ENCODE measurements around the gene KRT6C.

The KRT6C gene

GRCh38 chr12:52426034-52426433 lies 47.6 kb downstream of the KRT6C start:
- no peak for DNase-seq (ENCODE audit: low read depth)
- no peak for TF ChIP-seq CTCF (IDR thresholded peaks at IDR 0.05; ENCODE audit: insufficient read depth, low read depth, low read length, missing control alignments)

GRCh38 chr12:52425466-52425865 lies 48.1 kb downstream of the KRT6C start:
- DNase-seq (ENCODE audit: low read depth): no peak
- no peak for TF ChIP-seq CTCF (IDR thresholded peaks at IDR 0.05; ENCODE audit: insufficient read depth, low read depth, low read length, missing control alignments)
- H3K4me3 ChIP-seq (ENCODE audit: low read depth, low read length): no peak overlapping the region

More at GRCh38 chr12:52426034-52426433, 47.6 kb downstream of the KRT6C start:
- H3K4me3 ChIP-seq (ENCODE audit: low read depth, low read length): no peak overlapping the region

GRCh38 chr12:52423661-52424500 lies 49.7 kb downstream of the KRT6C start:
- DNase-seq (ENCODE audit: low read depth): no peak
- no peak for TF ChIP-seq CTCF (IDR thresholded peaks at IDR 0.05; ENCODE audit: insufficient read depth, low read depth, low read length, missing control alignments)
- H3K4me3 ChIP-seq (ENCODE audit: low read depth, low read length): no peak overlapping the region

GRCh38 chr12:52423035-52423434 lies 50.6 kb downstream of the KRT6C start:
- no peak for DNase-seq (ENCODE audit: low read depth)
- H3K4me3 ChIP-seq (ENCODE audit: low read depth, low read length): no peak overlapping the region
- no peak for TF ChIP-seq CTCF (IDR thresholded peaks at IDR 0.05; ENCODE audit: insufficient read depth, low read depth, low read length, missing control alignments)

- no peak for DNase-seq (ENCODE audit: low read depth)
- no peak overlapping the region for H3K4me3 ChIP-seq (ENCODE audit: low read depth, low read length)
Observed at GRCh38 chr12:52419656-52420055, 53.9 kb downstream of the KRT6C start.

GRCh38 chr12:52418576-52419110 lies 55.0 kb downstream of the KRT6C start:
- no peak overlapping the region for H3K4me3 ChIP-seq (ENCODE audit: low read depth, low read length)
- TF ChIP-seq CTCF (IDR thresholded peaks at IDR 0.05; ENCODE audit: insufficient read depth, low read depth, low read length, missing control alignments): no peak
- no peak for DNase-seq (ENCODE audit: low read depth)

More at GRCh38 chr12:52419656-52420055, 53.9 kb downstream of the KRT6C start:
- TF ChIP-seq CTCF (IDR thresholded peaks at IDR 0.05; ENCODE audit: insufficient read depth, low read depth, low read length, missing control alignments): no peak
